Adrenal gland (tissue), 5 donors: ENCODE data around the gene MBD3L4.
"Not testable (repeated sequence)": the region's sequence is repeated elsewhere in the genome, so short reads cannot be mapped to it uniquely, and the experiment has no call there.

Source experiments
- POLR2A ChIP-seq, 2 donors: fragments of 450-650 bp; IDR thresholded peaks; one replicate each; pipeline ENCODE4 v1.6.1; 2017; ENCODE audit warnings: antibody characterized with exemption in 2 of 2, mild to moderate bottlenecking in 2 of 2, moderate library complexity in 1 of 2
- TF ChIP-seq, protein P1 (sequence below), 6 experiments: fragments of 450-650 bp in 4 of 6; fragments of 200-600 bp in 2 of 6; sonication (generic) in 1 of 6; IDR thresholded peaks; 1 replicate in 5 of 6; 2 replicates in 1 of 6; pipeline versions ENCODE4 v1.5.1 to v1.8.0; 2016 to 2021; ENCODE audit warnings: antibody characterized with exemption in 6 of 6, mild to moderate bottlenecking in 2 of 6, moderate library complexity in 1 of 6
- donor health status: DM: no; HTN: no; CAD: no.

DNA sequence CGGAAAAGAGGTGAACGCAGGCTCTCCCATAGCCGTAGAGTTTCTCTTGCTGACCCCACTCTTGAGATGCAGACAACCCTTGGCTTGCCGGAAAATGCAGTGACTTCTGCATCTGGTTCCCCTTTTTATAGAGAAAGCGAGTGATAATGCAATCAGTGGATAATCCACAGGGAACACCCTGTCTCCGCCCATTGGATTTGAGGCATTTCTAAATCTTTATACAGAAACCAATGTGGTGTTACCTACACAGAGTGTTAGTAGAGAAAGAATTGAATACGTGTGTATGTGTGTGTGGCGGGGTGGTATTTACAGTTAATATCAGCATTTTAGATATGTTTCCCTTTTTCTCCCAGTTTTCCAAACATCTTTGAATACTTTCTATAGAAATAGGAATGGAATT lies 18.6 kb upstream of the MBD3L4 start, which contains the start of gene MBD3L3:
- not testable (repeated sequence) for TF ChIP-seq POLR2A (IDR thresholded peaks at IDR 0.05)
- TF ChIP-seq, protein P1, sequence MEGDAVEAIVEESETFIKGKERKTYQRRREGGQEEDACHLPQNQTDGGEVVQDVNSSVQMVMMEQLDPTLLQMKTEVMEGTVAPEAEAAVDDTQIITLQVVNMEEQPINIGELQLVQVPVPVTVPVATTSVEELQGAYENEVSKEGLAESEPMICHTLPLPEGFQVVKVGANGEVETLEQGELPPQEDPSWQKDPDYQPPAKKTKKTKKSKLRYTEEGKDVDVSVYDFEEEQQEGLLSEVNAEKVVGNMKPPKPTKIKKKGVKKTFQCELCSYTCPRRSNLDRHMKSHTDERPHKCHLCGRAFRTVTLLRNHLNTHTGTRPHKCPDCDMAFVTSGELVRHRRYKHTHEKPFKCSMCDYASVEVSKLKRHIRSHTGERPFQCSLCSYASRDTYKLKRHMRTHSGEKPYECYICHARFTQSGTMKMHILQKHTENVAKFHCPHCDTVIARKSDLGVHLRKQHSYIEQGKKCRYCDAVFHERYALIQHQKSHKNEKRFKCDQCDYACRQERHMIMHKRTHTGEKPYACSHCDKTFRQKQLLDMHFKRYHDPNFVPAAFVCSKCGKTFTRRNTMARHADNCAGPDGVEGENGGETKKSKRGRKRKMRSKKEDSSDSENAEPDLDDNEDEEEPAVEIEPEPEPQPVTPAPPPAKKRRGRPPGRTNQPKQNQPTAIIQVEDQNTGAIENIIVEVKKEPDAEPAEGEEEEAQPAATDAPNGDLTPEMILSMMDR (IDR thresholded peaks at IDR 0.05): not testable (repeated sequence)
